SU-DHL-6 (cell line): ENCODE results near the gene SLC35A2.

Experiments
- EZH2phosphoT487 ChIP-seq: fragments of 200-600 bp; sonication (generic), shearing (Covaris generic); conservative IDR thresholded peaks from 2 replicates; pipeline ENCODE4 v1.6.1; 2018; ENCODE audit warnings: mild to moderate bottlenecking, antibody characterized with exemption, low read length, moderate library complexity, mixed read lengths
- TF ChIP-seq, protein P1 (sequence below): fragments of 200-600 bp; sonication (generic); IDR thresholded peaks from one replicate; pipeline ENCODE4 v1.5.1; 2017; ENCODE audit warnings: antibody characterized with exemption, mild to moderate bottlenecking, low read length, moderate library complexity; ENCODE audit not compliant: insufficient read depth, poor library complexity, severe bottlenecking

DNA sequence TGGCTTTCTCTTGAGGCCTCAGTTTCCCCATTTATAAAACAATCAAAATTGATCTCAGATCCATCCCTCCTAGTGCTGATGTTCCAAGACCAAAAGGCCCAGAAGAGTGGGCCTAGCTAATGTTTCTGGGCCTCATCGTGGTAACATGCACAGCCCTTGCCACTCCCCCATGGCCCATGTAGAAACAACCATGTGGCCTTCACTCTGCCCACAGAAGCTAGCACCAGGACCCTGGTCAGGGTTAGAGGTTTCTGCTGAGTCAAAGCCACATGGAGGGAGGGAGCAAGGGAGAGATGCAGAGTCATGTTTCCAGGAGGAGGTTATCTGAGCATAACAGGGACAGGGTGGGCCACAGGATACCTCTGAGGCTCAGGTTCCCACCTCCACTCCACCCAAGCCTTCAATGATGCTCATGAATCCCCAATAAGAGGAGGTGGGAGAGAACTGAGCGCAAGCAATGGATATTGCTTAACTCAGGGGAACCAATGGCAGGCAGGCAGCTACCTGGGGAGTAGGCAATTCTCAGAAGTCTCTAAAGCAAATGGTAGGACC, 29.0 kb upstream of the SLC35A2 start:
- TF ChIP-seq, protein P1, sequence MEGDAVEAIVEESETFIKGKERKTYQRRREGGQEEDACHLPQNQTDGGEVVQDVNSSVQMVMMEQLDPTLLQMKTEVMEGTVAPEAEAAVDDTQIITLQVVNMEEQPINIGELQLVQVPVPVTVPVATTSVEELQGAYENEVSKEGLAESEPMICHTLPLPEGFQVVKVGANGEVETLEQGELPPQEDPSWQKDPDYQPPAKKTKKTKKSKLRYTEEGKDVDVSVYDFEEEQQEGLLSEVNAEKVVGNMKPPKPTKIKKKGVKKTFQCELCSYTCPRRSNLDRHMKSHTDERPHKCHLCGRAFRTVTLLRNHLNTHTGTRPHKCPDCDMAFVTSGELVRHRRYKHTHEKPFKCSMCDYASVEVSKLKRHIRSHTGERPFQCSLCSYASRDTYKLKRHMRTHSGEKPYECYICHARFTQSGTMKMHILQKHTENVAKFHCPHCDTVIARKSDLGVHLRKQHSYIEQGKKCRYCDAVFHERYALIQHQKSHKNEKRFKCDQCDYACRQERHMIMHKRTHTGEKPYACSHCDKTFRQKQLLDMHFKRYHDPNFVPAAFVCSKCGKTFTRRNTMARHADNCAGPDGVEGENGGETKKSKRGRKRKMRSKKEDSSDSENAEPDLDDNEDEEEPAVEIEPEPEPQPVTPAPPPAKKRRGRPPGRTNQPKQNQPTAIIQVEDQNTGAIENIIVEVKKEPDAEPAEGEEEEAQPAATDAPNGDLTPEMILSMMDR = no peak
- no peak for TF ChIP-seq EZH2phosphoT487
